Left cardiac atrium (tissue), 4 donors: ENCODE measurements around the gene CYS1. TPM values are rescaled to one million over a fixed set of nuclear protein-coding genes. Genes with fewer than 3 reads are reported as not detected.
"Not testable (repeated sequence)": the region's sequence is repeated elsewhere in the genome, so short reads cannot be mapped to it uniquely, and the experiment has no call there.

ENCODE experiments used
- ATAC-seq, 2 donors: fragments of 200-7000 bp; cut with Tn5 transposase; one replicate each; pipeline ENCODE4 v1.9.1; 2020; ENCODE audit warnings: mild to moderate bottlenecking in 2 of 2, moderate library complexity in 2 of 2
- DNase-seq: peaks from one replicate; pipeline ENCODE4 v3.0.0-alpha.2; 2020
- intact Hi-C, 2 donors: fragments of 100-400 bp; cut with DNase I; formaldehyde crosslinking; loops; one replicate each; pipeline versions ENCODE4 v1.14.1 to v1.15.1; 2022 to 2023
- total RNA-seq, 2 donors: library from RNA; stranded (reverse); fragmentation: NEBNext Ultra II Directional; extraction: Animal tissue kit (Norgen Biotek cat#: 25700); gene quantifications; one replicate each; pipeline ENCODE4 v1.2.1, GENCODE V29; 2021
- donor health status: DM: no; HTN: yes; CAD: no.
- donor health status: DM: no; HTN: yes; CAD: no; lungs with severe emphysema.
- donor health status: DM: yes; HTN: yes; CAD: no.
- donor health status: Dilated cardiomyopathy.

CYS1 gene
- total RNA-seq, 2 donors from 2014 or later: 3.5 to 4.1 TPM

GRCh38 chr2:10026940-10027569 is 53.2 kb downstream of the CYS1 start:
- ATAC-seq (no peak), DNase-seq (no peak)
- intact Hi-C loops: no loop called here

- intact Hi-C loops: no loop called here
- ATAC-seq (no peak), DNase-seq (no peak)
Observed at GRCh38 chr2:10022966-10023662, 57.1 kb downstream of the CYS1 start.

DNA sequence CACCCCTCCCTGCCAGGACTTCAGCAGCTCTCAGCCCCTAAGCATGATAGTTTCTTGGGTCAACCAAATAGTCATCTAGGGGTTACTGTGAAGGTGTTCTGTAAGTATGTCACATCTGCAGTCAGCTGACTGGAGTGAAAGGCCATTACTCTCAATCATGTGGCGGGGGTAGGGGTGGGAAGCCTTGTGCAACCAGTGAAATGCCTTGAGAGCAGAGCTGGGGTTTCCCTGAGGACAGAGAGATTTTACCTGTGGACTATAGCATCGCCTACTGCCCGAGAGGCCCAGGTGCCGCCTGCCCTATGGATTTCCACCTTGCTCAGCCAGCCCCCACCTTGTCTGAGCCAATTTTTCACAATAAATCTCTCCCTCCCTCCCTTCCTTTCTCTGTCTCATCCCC is 57.8 kb downstream of the CYS1 start:
- no peak for ATAC-seq
- DNase-seq: no peak
- intact Hi-C loops: no loop called here

- intact Hi-C loops: no loop called here
- ATAC-seq (no peak), DNase-seq (no peak)
Observed at GRCh38 chr2:10022041-10022421, 58.2 kb downstream of the CYS1 start.

DNA sequence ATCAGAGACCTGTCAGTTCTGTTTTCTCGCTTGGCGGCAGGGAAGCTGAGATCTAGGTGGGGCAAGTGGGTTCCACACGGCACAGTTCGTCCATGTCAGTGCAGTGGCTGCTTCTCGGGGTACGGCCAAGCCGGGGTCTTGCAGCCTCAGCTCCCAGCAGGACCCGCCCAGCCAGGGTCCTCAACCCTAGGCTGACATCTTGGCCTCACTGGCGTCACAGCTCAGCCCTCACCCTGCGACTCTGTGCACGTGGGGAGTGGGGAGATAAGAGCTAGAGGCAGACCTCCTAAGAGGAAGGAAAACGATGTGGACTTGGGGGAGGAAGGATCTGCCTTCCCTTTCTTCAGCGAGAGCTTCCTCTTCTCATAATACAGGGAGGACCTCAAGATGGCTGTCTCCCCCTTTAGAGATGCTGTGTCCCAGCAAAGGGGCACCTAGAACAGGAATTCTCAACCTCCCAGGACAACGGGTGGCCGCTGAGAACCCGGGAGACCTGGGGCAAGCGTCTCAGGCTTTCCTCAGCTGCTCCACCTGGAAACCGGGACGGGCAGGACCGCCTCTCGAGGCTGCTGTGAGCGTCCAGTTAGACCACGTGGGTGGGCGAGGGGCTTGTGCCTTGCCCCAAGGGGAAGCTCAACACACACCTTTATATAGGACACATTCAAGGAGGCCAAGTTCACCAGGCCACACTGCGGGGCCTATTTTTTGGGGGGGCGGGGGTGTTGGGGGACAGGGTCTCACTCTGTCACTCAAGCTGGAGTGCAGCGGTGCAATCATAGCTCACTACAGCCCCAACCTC is 60.4 kb downstream of the CYS1 start:
- intact Hi-C loops: no loop called here
- no peak for DNase-seq
- no peak for ATAC-seq

GRCh38 chr2:10019174-10019573 is 61.0 kb downstream of the CYS1 start:
- intact Hi-C loops: no loop called here
- DNase-seq (no peak), ATAC-seq (no peak)

DNA sequence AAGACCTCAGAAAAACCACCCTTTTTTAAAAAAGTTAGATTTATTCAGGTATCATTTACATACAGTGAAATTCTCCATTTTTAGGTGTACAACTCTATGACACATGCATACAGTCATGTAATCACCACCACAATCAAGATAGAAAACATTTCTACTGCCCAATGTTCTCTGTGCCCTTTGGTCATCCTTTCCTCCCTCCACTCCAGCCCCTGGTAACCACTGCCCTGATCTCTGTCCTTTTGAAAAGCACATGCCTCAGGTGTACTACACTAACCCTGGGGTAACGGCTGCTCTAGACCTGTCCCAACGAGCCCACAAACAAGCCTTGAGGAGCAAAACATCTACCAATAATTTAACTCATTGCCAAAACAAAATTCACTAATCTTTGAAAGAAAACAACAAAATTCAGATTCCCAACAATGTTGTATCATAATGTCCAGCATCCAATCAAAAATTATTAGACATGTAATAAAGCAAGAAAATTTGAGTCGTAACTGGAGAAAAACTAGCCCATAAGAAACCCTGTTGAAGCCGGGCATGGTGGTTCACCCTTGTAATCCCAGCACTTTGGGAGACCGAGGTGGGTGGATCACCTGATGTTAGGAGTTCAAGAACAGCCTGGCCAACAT is 62.8 kb downstream of the CYS1 start:
- DNase-seq (no peak), ATAC-seq (no peak)
- intact Hi-C loops: no loop called here

DNA sequence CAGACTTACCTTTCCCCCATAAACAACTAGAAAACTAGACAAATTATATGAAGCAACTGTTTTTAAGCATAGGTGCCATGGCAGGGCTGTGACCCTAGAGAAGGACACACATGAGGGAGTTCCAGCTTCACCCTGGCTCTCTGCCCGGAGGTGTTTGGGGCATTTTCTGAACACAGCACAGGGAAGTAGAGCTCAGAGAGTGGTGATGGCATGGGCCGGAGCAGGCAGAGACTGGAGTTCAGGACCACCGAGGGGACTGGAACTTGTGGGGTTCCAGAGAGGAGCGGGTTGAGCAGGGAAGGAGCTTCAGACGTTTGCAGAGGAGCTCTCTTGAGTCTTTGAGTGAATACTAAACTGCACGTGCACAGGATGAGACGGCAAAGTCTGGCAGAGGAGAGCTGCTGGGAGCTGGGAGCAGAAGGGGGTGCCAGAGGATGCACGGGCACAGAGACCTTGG is 63.4 kb downstream of the CYS1 start:
- DNase-seq: no peak
- no peak for ATAC-seq
- intact Hi-C loops: no loop called here

DNA sequence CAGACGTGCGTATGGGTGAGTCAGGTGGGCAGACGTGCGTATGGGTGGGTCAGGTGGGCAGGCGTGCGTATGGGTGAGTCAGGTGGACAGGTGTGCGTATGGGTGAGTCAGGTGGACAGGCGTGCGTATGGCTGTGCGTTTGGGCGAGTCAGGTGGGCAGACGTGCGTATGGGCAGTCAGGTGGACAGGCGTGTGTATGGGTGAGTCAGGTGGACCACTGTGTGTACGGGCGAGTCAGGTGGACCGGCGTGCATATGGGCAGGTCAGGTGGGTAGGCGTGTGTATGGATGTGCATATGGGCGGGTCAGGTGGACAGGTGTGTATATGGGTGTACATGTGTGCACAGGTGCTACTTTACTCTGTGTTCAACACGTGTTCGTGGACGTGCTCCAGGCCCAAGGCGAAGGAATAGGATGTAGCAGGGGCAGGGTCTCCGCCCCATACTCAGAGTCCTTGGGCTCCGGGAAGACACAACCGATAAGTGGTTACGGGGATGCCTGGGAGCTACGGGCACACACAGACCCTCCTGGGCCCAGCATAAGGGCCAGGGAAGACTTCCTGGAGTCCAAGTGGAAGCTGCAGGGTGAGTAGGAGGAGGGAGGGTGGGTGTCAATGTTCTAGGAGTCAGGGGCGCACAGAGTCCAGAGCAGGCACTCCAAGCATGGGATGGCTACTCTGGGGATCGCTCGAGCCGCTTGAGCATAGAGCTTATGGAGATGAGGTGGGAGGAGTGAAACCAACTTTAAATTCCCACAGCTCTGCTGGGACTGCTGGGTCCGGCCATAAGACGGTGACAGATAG is 64.0 kb downstream of the CYS1 start:
- no peak for DNase-seq
- intact Hi-C loops: no loop called here
- no peak for ATAC-seq

- DNase-seq, ATAC-seq, intact Hi-C loops: not testable (repeated sequence)
Observed at GRCh38 chr2:10015376-10015989, 64.7 kb downstream of the CYS1 start.

DNA sequence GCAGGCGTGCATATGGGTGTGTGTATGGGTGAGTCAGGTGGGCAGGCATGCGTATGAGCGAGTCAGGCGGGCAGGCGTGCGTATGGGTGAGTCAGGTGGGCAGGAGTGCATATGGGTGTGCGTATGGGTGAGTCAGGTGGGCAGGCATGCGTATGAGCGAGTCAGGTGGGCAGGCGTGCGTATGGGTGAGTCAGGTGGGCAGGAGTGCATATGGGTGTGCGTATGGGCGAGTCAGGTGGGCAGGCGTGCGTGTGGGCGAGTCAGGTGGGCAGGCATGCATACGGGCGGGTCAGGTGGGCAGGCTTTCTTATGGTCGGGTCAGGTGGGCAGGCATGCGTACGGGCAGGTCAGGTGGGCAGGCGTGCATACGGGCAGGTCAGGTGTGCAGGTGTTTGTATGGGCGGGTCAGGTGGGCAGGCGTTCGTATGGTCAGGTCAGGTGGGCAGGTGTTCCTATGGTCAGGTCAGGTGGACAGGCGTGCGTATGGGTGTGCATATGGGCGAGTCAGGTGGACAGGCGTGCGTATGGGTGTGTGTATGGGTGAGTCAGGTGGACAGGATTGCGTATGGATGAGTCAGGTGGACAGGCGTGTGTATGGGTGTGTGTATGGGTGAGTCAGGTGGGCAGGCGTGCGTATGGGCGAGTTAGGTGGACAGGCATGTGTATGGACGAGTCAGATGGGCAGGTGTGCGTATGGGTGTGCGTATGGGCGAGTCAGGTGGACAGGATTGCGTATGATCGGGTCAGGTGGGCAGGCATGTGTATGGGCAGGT is 65.6 kb downstream of the CYS1 start:
- intact Hi-C loops: no loop called here
- no peak for ATAC-seq
- DNase-seq: no peak

DNA sequence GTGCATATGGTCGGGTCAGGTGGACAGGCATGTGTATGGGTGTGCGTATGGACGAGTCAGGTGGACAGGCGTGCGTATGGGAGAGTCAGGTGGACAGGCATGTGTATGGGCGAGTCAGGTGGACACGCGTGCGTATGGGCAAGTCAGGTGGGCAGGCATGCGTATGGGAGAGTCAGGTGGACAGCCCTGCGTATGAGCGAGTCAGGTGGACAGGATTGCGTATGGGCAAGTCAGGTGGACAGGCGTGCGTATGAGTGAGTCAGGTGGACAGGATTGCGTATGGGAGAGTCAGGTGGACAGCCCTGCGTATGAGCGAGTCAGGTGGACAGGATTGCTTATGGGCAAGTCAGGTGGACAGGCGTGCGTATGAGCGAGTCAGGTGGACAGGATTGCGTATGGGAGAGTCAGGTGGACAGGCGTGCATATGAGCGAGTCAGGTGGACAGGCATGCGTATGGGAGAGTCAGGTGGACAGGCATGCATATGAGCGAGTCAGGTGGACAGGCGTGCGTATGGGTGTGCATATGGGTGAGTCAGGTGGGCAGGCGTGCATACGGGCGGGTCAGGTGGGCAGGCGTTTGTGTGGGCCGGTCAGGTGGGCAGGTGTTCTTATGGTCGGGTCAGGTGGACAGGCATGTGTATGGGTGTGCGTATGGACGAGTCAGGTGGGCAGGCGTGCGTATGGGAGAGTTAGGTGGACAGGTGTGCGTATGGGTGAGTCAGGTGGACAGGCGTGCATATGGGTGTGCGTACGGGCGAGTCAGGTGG is 66.4 kb downstream of the CYS1 start:
- DNase-seq, intact Hi-C loops: not testable (repeated sequence)

GRCh38 chr2:10012963-10013461 is 67.2 kb downstream of the CYS1 start:
- DNase-seq (no peak), ATAC-seq (no peak)
- intact Hi-C loops: no loop called here

More for the DNA sequence above, 66.4 kb downstream of the CYS1 start:
- not testable (repeated sequence) for ATAC-seq

- ATAC-seq, intact Hi-C loops, DNase-seq: not testable (repeated sequence)
Observed at GRCh38 chr2:10012366-10012962, 67.7 kb downstream of the CYS1 start.

DNA sequence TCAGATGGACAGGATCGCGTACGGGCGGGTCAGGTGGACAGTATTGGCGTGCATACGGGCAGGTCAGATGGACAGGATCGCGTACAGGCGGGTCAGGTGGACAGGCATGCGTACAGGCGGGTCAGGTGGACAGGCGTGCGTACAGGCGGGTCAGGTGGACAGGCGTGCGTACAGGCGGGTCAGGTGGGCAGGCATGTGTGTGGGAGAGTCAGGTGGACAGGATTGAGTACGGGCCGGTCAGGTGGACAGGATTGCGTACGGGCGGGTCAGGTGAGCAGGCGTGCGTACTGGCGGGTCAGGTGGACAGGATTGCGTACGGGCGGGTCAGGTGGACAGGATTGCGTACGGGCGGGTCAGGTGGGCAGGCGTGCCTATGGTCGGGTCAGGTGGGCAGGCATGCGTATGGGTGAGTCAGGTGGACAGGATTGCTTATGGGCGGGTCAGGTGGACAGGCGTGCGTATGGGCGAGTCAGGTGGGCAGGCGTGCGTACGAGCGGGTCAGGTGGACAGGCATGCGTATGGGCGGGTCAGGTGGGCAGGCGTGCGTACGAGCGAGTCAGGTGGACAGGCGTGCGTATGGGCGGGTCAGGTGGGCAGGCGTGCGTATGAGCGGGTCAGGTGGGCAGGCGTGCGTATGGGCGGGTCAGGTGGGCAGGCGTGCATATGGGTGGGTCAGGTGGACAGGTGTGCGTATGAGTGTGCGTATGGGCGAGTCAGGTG is 68.4 kb downstream of the CYS1 start:
- DNase-seq, intact Hi-C loops: not testable (repeated sequence)

More for the DNA sequence above, 68.4 kb downstream of the CYS1 start:
- ATAC-seq: not testable (repeated sequence)
